GM18520 (cell line): Measurements from ENCODE around the gene TSHZ2.

ENCODE experiments used
- ATAC-seq: cut with Tn5 transposase; IDR thresholded peaks from one replicate; pipeline ENCODE4 v1.9.1; 2021; ENCODE audit not compliant: unreplicated experiment

Gene TSHZ2

GRCh38 chr20:53124803-53125202 lies 152.6 kb downstream of the TSHZ2 start:
- no peak for ATAC-seq

GRCh38 chr20:53126185-53126584 lies 154.0 kb downstream of the TSHZ2 start:
- ATAC-seq, result no peak

GRCh38 chr20:53127027-53127426 lies 154.9 kb downstream of the TSHZ2 start:
- no peak for ATAC-seq

GRCh38 chr20:53128004-53128403 lies 155.8 kb downstream of the TSHZ2 start:
- ATAC-seq, result no peak

- no peak for ATAC-seq
Measured at GRCh38 chr20:53129563-53129962, 157.4 kb downstream of the TSHZ2 start.

GRCh38 chr20:53130795-53131194 lies 158.6 kb downstream of the TSHZ2 start:
- ATAC-seq, result no peak

- no peak for ATAC-seq
Measured at GRCh38 chr20:53133125-53133524, 161.0 kb downstream of the TSHZ2 start.

- ATAC-seq, result no peak
Measured at GRCh38 chr20:53133628-53134027, 161.5 kb downstream of the TSHZ2 start.

- no peak for ATAC-seq
Measured at GRCh38 chr20:53136473-53136872, 164.3 kb downstream of the TSHZ2 start.

GRCh38 chr20:53138454-53139262 lies 166.5 kb downstream of the TSHZ2 start:
- ATAC-seq, result peak; percentile 70

GRCh38 chr20:53141201-53142050 lies 169.3 kb downstream of the TSHZ2 start:
- ATAC-seq, result no peak

GRCh38 chr20:53142225-53143127 lies 170.3 kb downstream of the TSHZ2 start:
- no peak for ATAC-seq

- no peak for ATAC-seq
Measured at GRCh38 chr20:53146201-53146891, 174.2 kb downstream of the TSHZ2 start.

- ATAC-seq, result no peak
Measured at GRCh38 chr20:53148771-53149147, 176.6 kb downstream of the TSHZ2 start.

- no peak for ATAC-seq
Measured at GRCh38 chr20:53149148-53149889, 177.2 kb downstream of the TSHZ2 start.

GRCh38 chr20:53149890-53150205 lies 177.7 kb downstream of the TSHZ2 start:
- no peak for ATAC-seq

- no peak for ATAC-seq
Measured at GRCh38 chr20:53150532-53150931, 178.4 kb downstream of the TSHZ2 start.

GRCh38 chr20:53152228-53152627 lies 180.1 kb downstream of the TSHZ2 start:
- ATAC-seq, result no peak

GRCh38 chr20:53154540-53154939 lies 182.4 kb downstream of the TSHZ2 start:
- no peak for ATAC-seq
